Inferior parietal cortex (tissue), 1 donor: ENCODE results near the gene TCHP.
"Not testable (repeated sequence)": the region's sequence is repeated elsewhere in the genome, so short reads cannot be mapped to it uniquely, and the experiment has no call there.

Experiments
- DNase-seq: peaks from one replicate; pipeline ENCODE4 v3.0.0-alpha.2; 2016; ENCODE audit errors: extremely low spot score

The TCHP gene, protein sequence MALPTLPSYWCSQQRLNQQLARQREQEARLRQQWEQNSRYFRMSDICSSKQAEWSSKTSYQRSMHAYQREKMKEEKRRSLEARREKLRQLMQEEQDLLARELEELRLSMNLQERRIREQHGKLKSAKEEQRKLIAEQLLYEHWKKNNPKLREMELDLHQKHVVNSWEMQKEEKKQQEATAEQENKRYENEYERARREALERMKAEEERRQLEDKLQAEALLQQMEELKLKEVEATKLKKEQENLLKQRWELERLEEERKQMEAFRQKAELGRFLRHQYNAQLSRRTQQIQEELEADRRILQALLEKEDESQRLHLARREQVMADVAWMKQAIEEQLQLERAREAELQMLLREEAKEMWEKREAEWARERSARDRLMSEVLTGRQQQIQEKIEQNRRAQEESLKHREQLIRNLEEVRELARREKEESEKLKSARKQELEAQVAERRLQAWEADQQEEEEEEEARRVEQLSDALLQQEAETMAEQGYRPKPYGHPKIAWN

DNA sequence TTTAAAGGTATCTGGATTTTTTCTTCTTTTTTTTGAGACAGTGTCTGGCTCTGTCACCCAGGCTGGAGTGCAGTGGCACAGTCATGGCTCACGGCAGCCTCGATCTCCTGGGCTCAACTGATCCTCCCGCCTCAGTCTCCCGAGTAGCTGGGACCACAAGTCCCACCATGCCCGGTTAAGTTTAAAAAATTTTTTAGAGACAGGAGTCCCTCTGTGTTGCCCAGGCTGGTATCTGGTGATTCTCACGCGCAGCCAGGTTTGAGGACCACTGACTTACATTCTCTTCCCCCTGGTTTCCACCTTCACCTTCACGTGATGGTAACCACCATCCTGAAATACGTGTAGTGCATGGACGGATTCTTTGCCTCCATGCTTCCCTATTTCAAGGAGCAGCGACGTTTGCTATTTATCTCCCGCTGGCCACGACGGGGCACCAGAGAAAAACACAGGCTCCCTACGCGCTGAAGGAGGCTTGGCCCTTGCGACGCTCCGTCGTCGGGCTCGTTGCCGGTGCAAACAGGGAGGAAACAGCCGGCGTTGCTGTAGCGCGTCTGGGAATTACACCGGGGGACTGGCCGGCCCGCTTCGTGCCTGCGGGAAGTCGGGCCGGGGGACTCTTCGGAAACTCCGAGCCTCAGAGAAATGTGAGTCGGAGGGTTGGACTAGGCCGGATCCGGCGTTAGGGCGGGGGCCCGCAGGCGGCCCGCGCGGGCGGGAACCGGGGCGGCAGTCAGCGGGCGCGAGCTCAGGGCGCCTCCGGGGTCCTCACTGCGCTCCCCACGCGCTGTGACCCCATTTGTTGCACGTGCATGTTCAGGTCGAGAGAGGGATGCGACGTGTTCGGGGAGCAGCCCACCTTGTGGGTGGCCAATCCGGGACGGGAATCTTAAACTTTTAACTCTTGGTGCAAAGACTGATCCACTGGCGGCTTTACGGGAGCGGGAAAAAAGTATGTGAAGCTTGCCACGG is at the start of gene TCHP:
Gene TCHP, plus strand, starts transcription at position 492 of the 969 bp plus-strand sequence. CDS start 2,753 bp downstream, outside the sequence.
- DNase-seq: peak; percentile 91

DNA sequence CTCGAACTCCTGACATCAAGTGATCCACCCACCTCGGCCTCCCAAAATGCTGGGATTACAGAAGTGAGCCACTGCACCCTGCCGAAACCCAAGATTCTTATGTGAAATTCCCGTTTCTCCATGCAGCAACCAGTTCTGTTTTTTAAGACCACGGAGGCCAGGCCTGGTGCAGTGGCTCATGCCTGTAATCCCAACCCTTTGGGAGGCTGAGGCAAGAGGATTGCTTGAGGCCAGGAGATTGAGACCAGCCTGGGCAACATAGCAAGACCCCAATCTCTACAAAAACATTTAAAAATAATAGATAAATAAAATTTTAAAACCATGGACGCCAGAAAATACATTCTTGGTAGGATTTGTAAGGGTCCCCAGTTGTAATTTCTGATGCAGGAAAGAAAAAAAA is 49.6 kb upstream of the TCHP start:
- not testable (repeated sequence) for DNase-seq

DNA sequence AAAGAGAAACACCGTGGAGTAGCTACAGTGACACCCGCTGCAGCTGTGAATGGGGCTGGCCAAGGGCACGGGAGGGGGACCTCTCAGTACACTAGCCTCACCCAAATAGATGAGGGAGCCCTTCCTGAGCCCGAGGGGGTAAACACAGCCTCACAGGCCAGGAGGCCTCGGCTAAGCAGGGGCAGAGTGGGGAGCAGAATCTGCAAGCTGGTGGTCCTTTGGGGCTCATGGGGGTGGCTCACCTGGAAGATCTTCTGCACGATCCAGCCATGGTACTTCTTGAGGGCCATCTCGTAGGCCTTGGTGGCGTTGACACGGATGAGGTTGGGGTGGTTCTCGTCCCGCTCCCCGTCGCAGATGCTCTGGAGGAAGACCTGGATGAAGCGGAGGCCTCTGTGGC is 44.7 kb upstream of the TCHP start:
- DNase-seq: no peak

DNA sequence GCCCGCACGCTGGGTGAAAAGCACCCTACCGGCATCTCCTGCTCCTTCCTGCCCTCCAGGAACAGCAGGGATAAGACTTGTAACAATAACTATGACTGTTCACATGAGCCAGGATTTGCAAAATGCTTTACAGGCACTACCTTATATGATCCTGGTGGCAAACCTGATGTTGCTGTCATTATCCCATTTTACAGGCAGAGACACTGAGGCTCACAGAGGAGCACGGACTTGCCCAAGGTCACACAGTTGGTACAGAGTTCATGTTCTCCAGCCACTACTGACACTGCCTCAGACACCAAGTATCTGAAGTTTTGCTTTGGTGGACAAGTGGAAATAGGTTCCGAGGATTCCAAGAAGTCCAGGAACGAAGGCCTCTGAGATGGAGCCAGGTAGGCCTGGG is 42.4 kb upstream of the TCHP start:
- no peak for DNase-seq

DNA sequence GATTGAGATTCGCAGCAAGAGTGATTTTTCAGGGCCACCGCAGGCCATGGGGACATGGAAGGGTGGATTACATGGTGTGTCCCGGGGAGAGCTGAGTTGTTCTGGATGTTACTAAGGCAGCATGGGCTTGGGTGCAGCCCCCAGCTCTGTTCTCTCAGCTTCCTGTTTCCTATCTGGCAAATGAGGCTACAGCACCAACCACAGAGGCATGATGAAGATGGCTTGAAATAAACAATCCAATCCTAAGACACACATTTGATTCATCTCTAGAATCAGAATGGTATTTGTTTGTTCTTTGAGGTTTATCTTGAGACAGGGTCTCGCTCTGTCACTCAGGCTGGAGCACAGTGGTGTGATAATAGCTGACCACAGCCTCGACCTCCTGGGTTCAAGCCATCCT is 41.3 kb upstream of the TCHP start:
- no peak for DNase-seq

DNA sequence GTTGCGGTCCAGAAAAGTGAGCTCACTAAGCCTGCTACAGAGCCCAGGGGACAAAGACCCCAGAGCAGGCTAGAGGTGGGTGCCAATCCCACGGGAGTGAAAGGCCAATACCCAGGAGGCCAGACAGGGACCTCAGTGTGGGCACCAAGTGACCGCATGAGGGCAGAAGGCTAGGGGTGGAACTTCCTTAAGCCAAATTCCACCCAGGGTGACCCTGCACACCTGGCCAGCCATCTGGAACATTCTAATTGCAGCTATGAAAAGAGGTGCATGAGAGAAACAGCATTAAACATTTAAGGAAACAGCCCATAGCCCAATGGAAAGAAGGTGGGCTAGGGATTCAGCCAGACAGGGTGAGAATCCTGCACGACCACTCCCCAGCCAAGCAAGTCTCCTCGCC is 39.1 kb upstream of the TCHP start:
- DNase-seq: no peak

DNA sequence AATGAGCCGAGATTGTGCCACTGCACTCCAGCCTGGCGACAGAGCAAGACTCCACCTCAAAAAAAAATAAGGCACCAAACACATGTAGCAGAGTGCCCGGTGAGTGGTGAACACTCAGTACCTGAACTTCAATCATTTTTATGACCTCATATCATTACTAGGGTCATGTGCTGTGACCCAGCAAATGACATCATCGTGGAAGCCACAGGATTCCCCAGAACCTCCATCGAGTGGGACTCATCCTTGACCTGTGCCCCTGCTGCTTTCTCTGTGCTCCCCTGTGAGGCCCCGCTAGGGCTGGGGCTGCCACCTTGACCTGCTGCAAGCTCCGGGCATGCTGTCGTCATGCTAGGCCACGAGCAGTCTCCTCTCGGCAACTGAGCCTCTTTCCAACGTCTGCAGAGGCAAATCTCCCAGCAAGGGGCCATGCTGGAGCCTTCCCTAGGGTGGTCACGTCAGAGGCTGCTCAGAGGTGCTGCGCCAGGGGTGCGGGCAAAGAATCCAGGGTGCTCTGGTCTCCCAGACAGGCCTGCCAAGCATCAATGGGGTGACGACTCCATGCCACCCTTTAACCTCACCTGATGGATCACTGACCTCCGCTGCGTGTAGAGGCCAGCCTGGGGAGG is 38.3 kb upstream of the TCHP start:
- no peak for DNase-seq

DNA sequence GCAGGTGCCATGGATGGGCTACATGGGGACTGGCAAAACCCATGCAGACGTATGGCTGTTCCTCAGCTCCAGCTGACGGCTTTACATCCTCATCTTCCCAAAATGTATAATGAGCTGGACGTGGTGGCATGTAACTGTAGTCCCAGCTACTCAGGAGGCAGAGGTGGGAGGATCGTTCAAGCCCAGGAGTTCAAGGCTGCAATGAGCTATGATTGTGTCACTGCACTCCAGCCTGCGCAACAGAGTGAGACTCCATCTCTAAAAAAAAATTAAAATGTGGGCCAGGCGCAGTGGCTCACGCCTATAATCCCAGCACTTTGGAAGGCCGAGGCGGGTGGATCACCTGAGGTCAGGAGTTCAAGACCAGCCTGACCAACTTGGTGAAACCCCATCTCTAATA is 37.6 kb upstream of the TCHP start:
- not testable (repeated sequence) for DNase-seq

DNA sequence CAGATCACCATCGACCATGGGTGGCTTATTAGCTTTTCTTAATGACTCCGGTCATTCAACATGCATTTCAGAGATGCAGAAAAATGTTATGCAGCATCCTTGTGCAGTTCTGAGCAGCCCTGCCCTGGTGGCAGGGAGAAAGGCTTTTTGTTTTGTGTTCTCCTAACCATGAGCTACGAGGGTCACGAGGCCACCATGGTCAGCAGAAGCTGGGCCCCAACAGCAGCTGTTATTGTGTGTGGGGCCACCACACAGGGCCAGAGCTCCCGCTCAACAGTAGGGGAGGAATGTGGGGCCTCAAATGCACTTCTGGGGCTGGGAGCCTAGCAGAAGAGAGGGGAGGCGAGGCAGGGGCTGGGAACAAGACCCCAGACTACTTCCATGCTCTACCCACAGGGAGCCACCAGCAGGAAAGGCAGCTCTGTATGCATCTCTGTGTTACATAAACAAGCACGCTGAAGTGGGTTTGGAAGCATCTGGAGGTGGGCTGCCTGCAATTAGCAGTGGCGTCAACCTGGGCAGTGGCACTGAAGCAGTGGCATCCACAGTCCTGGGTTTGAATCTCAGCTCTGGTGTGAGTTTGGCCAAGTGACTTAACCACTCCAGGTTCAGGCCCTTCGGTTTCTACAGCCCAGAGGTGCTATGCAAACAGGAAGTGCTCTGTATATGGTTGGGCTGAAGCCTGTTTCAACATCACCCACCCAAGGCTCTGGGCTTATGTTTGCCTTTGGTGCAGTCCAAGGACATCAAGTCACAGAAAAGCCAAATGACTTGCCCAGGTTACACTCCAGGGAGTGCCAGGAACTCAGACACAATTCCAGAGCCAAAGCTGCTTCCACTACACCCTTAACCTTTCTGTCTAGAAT is 36.0 kb upstream of the TCHP start:
- DNase-seq: peak; percentile 79

DNA sequence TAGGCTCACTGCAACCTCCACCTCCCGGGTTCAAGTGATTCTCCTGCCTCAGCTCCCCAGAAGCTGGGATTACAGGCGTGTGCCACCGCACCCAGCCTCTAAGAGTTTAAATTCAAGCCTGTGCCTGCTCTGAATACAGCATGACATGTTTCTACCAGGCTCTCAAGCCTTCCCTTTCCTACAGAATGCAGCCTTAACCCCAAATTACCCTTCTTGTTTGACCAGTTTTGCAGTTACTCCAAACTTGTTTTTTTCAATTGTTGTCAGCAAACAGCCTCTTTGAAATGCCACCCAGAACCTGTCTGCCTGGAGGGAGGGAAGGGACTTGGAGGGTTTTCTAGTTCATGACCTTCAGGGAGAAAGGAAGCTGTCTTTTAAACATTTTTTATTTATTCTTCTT is 35.2 kb upstream of the TCHP start:
- no peak for DNase-seq

DNA sequence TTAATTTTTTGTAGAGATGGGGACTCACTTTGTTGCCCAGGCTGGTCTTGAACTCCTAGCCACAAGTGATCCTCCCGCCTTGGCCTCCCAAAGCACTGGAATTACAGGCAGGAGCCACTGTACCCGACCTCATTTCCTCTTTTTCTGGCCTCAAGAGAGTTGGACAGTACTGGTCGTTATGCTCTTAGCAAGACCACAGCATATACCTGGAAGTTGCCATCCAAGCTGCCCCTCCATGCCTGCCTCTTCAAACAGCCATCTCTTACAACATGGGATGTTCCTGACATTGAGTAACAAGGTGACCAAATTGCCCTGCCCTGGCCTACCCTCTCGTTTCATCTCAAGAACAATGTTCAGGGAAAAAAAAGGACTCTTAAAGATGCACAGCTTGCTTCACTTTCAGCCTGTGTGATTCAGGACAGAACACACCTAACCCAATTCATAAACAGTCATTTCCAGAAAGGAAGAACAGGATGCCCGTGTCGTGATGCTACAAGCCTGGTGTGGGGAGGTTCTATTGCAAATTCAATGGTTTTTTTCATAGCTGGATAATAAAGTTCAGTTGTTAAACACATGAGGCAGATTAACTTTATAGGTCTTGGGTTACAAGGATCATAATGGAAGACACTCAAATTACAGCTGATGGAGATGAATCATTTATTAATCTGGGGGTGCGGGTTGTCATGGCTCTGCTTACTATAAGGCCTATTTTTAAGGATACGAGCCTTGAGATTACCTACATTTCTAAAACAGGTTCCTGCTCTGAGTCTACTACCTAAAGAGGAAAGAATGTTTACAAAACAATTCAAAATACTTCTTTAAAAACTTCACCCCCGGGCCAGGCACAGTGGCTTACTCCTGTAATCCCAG is 31.7 kb upstream of the TCHP start:
- DNase-seq: no peak

DNA sequence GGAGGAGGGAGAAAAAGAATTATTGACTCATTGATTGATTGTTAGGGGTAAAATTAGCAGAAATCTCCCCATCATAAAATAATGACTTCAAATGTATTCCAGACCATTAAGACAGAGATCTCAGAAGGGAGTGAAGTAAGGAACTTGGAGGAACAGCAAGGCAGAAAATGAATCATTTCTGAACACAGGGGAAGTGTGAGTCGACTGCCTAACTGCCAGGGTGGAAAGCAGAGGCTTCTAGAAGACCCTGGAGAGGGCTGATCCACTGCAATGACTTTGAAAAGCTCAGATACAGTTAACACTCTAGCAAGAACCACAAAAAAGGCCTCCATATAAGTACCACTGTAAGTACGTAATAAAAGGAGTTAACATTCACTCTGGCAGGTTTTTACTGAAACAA is 29.4 kb upstream of the TCHP start:
- DNase-seq: no peak

DNA sequence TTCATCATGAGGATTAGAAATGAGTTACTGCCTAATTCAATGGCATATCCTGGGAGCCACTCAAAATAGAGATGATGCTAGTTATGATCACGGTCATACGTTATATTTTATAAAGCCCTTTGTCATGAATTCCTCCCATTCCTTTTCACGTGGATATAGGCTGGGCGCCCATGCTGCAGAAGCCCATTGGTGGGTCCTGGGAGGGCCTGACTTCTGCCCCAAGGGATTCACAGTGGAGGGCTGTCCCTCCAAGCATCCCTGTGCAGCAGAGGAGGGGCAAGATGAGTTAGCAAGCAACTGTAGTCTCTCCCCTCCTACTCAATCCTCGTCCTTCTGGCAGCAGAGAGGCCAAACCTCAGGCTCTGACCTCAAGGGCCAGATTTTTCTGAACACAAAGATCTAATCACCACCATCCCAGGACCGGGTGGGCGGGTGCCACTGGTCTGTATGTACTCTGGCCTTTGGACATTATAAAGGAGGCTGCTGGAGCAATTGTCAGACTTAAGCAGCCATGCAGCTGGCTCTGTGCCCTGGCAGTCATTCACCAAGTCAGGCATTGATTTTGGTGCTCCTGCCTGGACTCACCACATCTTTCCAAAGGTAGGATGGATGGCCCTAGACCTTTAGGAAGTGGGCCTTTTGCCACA is 28.3 kb upstream of the TCHP start:
- DNase-seq: no peak

DNA sequence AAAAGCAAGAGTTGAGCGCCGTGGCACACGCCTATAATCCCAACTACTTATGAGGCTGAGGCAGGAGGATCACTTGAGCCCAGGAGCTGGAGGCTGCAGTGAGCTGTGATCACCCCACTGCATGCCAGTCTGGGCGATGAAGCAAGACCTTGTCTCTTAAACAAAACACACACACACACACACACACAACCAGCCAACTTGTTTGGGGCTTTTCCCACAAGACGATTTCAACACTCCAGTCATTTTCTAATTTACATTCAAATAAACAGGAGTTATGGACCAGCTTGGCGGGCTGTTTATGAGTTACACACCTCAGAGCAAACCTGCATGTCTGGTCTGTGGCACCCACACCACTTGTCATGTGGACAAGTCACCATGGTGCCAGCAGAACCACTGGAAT is 26.4 kb upstream of the TCHP start:
- DNase-seq: no peak

DNA sequence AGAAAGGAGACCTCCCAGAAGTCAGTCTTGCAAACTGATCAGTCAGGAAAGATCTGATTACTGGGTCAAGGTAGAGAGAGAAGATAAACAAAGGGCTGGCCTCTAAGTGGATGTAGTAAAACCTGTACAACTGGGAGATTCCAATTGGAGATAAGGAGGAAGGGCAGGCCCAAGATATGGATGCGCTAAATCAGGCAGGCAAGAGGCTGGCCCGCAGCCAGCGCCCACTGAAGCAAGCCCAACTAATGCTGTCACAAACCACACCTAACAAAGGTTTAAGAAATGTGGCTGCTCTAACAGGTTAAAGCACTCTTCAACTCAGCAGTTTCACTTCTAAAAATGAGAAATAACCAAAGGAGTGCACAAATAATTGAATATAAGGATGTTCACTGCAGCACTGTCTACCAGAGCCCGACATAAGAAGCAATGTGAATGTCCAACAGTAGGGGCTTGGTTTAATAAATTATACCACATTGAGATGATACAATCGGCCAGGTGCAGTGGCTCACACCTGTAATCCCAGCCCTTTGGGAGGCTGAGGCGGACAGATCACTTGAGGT is 24.4 kb upstream of the TCHP start:
- no peak for DNase-seq

DNA sequence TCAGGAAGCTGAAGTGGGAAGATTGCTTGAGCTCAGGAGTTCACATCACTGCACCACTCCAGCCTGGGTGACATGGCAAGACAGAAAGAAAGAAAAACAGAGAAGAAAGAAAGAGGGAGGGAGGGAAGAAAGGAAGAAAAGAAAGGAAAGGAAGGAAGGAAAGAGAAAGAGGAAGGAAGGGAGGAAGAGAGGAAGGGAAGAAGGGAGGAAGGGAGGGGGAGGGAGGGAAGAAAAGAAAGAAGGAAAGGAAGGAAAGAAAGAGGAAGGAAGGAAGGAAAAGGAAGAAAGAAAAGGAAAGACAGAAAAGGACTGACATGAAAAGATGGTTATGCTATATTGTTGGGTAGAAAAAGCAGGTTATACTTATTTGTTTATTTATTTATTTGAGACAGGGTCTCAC is 23.7 kb upstream of the TCHP start:
- DNase-seq: no peak

DNA sequence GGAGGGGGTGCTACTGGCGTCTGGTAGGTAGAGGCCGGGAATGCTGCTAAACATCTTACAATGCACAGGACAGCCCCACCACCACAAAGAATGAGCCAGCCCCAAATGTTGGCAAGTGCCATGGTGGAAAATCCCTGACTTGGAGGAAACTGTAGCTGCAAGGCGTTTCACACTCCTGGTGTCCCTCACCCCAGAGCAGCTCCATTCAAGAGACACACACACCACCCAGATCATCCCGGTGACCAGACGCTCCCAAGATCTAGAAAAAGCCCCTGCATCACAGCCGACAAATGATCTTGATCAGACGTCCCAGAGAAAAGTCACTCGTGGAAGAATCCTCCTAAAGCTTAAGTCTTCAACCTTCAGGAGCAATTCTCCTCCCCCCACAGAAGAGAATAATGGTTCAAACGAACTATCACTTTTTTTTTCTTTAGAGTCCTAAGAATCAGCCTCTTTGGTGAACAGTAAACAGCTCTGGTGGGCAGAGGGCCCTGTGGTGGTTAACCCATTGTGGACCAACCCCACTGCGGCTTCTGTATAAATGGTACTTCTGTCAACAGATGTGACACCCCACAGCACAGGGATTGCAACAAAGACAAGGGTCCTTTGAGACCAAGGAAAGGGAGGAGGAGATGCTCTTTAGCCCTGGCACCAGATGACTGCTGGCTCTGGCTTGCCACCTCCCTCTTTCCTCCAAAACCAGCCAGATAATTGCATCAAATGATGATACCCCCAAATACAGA is 22.4 kb upstream of the TCHP start:
- DNase-seq: no peak

DNA sequence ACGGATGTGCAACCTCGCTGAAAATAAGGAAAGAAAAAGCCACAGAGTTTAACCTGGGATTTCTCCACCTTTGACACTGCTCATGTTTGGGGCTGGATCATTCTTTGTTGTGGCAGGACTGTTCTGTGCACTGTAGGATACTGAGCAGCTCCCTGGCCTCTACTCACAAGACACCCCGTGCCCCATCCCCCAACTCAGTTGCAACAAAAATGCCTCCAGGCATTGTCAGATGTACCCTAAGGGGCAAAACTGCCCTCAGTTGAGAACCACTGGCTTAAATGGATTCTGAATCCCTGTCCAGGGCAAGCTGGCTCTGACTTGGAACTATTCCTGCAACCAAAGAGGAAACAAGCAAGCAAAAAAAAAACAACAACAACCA is 21.8 kb upstream of the TCHP start:
- no peak for DNase-seq

DNA sequence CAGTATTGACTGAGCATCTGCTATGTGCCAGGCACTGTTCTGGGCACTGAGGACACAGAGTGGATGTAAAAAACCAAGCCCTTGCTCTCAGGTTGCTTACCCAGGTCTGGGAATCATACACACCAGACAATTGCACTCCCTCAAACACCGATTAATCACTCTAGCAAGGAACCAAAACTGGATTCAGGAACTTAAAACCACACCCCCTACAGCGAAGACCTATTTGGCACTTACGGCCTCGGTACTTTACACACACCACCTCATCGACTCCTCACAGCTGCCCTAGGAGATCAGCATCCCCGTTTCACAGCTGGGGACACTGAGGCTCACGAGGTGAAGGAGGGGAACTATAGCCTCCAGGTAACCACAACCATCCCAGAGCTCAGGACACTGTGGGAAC is 21.3 kb upstream of the TCHP start:
- no peak for DNase-seq
